Kidney (tissue), 14 donors: ENCODE results near the gene HSH2D. TPM values are rescaled to one million over a fixed set of nuclear protein-coding genes. Genes with fewer than 3 reads are reported as not detected.

Experiments used
- DNase-seq, 5 donors: peaks; one replicate each; pipeline ENCODE4 v3.0.0-alpha.2; 2013 to 2020
- FAIRE-seq: peaks from 2 replicates; lab custom pipeline; 2012; peaks lifted over from hg19 to GRCh38; lab: Jason Lieb, UNC
- H3K27ac ChIP-seq, 2 donors: one replicate each; pipeline ENCODE4 v1.7.0; 2013; ENCODE audit warnings: low read depth in 2 of 2, low read length in 2 of 2, inconsistent platforms in 1 of 2
- H3K27me3 ChIP-seq: one replicate; pipeline ENCODE4 v1.7.1; 2013; ENCODE audit warnings: low read length, inconsistent platforms; ENCODE audit not compliant: control insufficient read depth, insufficient read depth
- H3K36me3 ChIP-seq, 3 donors: one replicate each; pipeline versions ENCODE4 v1.7.0 to v1.7.1; 2013; ENCODE audit warnings: low read length in 3 of 3, control low read depth in 1 of 3, inconsistent platforms in 1 of 3; ENCODE audit not compliant: insufficient read depth in 3 of 3, control insufficient read depth in 2 of 3
- H3K4me1 ChIP-seq, 3 donors: one replicate each; pipeline versions ENCODE4 v1.7.0 to v1.7.1; 2013; ENCODE audit warnings: low read length in 3 of 3, inconsistent platforms in 1 of 3, low read depth in 1 of 3; ENCODE audit not compliant: control insufficient read depth in 2 of 3, insufficient read depth in 2 of 3
- H3K4me3 ChIP-seq, 3 donors: one replicate each; pipeline versions ENCODE4 v1.7.0 to v1.8.1; 2013; ENCODE audit warnings: low read length in 3 of 3, control low read depth in 1 of 3, inconsistent platforms in 1 of 3
- H3K9ac ChIP-seq, 3 donors: one replicate each; pipeline versions ENCODE4 v1.7.0 to v1.7.1; 2013; ENCODE audit warnings: low read length in 3 of 3, control low read depth in 1 of 3, inconsistent platforms in 1 of 3
- H3K9me3 ChIP-seq, 3 donors: one replicate each; pipeline versions ENCODE4 v1.7.0 to v1.7.1; 2013; ENCODE audit warnings: low read length in 3 of 3, control low read depth in 1 of 3, inconsistent platforms in 1 of 3; ENCODE audit not compliant: control insufficient read depth in 2 of 3, insufficient read depth in 1 of 3
- intact Hi-C: fragments of 100-400 bp; cut with DNase I; formaldehyde crosslinking; loops from one replicate; pipeline ENCODE4 v1.11.1; 2022
- polyA plus RNA-seq: library from polyadenylated mRNA; stranded (reverse); fragments of 350-450 nt; fragmentation: Illumina TruSeq; extraction: RNeasy Lipid Tissue Mini Kit (QIAGEN cat#74804); gene quantifications from one replicate; pipeline ENCODE4 v1.2.3, GENCODE V29; 2014; ENCODE audit warnings: low read depth, low replicate concordance; ENCODE audit not compliant: insufficient read depth
- total RNA-seq: library from RNA; stranded (reverse); fragmentation: NEBNext Ultra II Directional; extraction: Animal tissue kit (Norgen Biotek cat#: 25700); gene quantifications from one replicate; pipeline ENCODE4 v1.2.1, GENCODE V29; 2021
- TF ChIP-seq, protein P1 (sequence below): IDR thresholded peaks from 3 replicates; pipeline ENCODE4 v1.5.1; 2012; ENCODE audit warnings: mild to moderate bottlenecking, moderate library complexity, borderline replicate concordance; ENCODE audit not compliant: insufficient read depth; ENCODE audit errors: extremely low read depth
- donor health status: control.
- donor health status: control.
- donor health status: control.
- donor health status: control.
- donor health status: control.
- donor health status: DM: yes; HTN: yes; CAD: no.
- donor health status: Normal renal cell carcinoma (clear cell type).

The HSH2D gene
- total and polyA plus RNA-seq, 2 donors from 2014 or later, result 0.41 to 7.7 TPM

DNA sequence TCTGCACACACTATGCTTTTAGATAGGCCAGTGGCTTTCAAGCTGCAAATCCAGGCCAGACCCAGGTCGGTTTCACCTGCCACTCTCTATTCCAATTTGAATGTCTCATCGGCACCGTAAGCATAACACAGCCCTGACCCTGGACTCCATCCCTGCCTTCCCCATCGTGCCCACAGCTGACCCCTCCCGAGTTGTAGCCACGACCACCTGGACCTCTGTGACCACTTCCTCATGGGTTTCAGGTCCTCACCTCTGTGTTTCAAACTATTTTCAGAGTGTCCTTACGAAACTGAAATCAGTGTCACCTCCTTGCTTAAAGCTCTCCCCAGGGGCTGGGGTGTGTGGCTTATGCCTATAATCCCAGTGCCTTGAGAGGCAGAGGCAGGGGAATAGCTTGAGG, 9.0 kb upstream of the HSH2D start:
- H3K27me3 ChIP-seq, result no peaks in the 10 kb centered on the region
- DNase-seq, result no peak
- peaks cover 3 to 31% (median 11%) of the 10 kb centered on the region in 3 donors for H3K36me3 ChIP-seq
- intact Hi-C loops, result no loop called here
- no peak for FAIRE-seq
- no peak overlapping the region for H3K4me3 ChIP-seq
- no peak overlapping the region for H3K27ac ChIP-seq
- H3K9me3 ChIP-seq, result no peaks in the 10 kb centered on the region
- TF ChIP-seq, protein P1, sequence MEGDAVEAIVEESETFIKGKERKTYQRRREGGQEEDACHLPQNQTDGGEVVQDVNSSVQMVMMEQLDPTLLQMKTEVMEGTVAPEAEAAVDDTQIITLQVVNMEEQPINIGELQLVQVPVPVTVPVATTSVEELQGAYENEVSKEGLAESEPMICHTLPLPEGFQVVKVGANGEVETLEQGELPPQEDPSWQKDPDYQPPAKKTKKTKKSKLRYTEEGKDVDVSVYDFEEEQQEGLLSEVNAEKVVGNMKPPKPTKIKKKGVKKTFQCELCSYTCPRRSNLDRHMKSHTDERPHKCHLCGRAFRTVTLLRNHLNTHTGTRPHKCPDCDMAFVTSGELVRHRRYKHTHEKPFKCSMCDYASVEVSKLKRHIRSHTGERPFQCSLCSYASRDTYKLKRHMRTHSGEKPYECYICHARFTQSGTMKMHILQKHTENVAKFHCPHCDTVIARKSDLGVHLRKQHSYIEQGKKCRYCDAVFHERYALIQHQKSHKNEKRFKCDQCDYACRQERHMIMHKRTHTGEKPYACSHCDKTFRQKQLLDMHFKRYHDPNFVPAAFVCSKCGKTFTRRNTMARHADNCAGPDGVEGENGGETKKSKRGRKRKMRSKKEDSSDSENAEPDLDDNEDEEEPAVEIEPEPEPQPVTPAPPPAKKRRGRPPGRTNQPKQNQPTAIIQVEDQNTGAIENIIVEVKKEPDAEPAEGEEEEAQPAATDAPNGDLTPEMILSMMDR, result no peak
- H3K4me1 ChIP-seq, result no peaks in the 10 kb centered on the region
- no peak overlapping the region for H3K9ac ChIP-seq

DNA sequence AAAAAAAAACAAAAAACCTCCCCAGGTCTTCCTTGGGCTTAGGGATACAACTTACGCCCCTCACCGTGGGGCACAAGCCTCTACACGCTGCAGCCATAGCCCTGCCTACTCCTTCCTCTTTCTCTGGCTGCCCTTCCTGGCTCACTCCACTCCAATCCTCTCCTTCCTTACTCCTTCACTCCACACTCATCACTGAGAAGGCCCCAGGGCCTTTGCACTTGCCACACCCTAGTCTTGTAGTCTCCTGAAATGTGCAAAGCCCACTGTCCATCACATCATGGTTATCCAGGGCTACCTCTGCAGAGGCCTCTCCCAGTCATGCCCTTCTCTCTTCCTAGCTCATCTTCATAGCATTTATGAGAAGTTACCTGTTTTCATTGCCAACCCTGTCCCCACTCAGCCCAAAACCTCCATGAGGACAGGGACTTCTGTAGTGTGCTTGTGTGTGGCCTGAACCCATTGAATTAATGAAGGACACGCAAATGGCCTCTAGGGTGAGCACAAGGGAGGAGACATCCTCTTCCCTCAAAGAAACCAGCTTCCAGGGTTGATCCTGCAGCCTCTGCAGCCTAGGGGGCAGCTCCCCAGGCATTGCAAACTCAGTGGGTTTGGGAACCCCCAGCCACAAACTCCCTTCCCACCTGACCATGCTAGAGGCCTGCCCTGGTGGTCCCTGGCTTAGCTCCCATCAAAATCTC, 7.9 kb upstream of the HSH2D start:
- H3K4me3 ChIP-seq, result no peak overlapping the region
- no peak for FAIRE-seq
- TF ChIP-seq, protein P1, result no peak

DNA sequence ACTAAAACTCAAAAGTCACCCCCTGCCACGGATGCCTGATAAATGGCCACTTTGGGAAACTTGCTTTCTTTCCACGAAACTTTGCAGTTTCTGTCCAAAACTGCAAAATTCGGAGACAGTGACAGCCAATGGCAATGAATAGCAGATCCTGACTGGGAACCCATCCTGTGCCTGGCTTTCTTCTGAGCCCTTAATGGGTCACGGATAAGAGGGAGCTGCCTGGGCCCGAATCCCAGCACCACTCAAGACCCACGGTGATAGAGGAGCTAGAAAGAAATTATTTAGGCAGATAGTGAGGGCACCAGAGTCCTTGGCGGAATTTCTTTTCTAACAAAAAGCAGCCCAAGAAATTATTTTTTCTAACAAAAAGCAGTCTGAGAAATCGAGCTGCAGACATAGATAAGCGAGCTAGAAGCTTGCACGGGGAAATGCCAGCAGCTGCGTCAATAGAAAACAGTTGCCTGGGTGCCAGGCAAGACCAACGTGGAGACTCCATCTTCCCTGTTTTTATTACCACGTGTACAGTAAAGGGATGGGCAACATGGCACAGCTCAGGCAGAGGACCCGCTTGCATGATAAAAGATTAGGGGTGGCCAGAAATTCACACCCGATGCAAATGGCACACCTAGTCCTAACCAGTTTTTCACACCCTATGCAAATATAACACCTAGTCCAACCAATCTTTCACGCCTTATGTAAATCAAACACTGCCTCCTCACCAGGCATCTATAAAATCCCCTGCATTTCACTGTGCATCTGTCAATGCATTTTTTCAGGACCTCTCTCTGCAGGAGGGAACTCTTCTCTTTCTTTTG, 7.1 kb upstream of the HSH2D start:
- H3K27me3 ChIP-seq, result no peaks in the 10 kb centered on the region
- no peaks in the 10 kb centered on the region for H3K9me3 ChIP-seq
- DNase-seq (no peak), FAIRE-seq (no peak)
- H3K36me3 ChIP-seq, result peaks cover 3 to 22% (median 9%) of the 10 kb centered on the region in 3 donors
- no peak overlapping the region for H3K4me3 ChIP-seq
- TF ChIP-seq, protein P1, result no peak
- no peaks in the 10 kb centered on the region for H3K4me1 ChIP-seq
- no peak overlapping the region for H3K9ac ChIP-seq
- intact Hi-C loops, result no loop called here
- H3K27ac ChIP-seq, result no peak overlapping the region

More for the DNA sequence above, 7.9 kb upstream of the HSH2D start:
- no peak overlapping the region for H3K9ac ChIP-seq
- H3K9me3 ChIP-seq, result no peaks in the 10 kb centered on the region
- DNase-seq, result no peak
- H3K27ac ChIP-seq, result no peak overlapping the region
- H3K36me3 ChIP-seq, result peaks cover 3 to 22% (median 9%) of the 10 kb centered on the region in 3 donors
- intact Hi-C loops, result no loop called here
- H3K4me1 ChIP-seq, result no peaks in the 10 kb centered on the region
- no peaks in the 10 kb centered on the region for H3K27me3 ChIP-seq
